CD14-positive monocyte (primary cell): ENCODE results near the gene TRUB1. TPM values are rescaled to one million over a fixed set of nuclear protein-coding genes. Genes with fewer than 3 reads are reported as not detected.
"Not testable (repeated sequence)": the region's sequence is repeated elsewhere in the genome, so short reads cannot be mapped to it uniquely, and the experiment has no call there.

Source experiments
- DNase-seq, 3 donors: peaks; one replicate each; pipeline ENCODE4 v3.0.0-alpha.2; 2011 to 2022
- H2AFZ ChIP-seq: 2 replicates; pipeline ENCODE4 v1.6.0; 2012; ENCODE audit warnings: mild to moderate bottlenecking, low read depth, low read length, inconsistent platforms; ENCODE audit not compliant: insufficient read depth, poor library complexity, severe bottlenecking
- H3K27ac ChIP-seq, 2 donors: 1 replicate in 1 of 2; 2 replicates in 1 of 2; pipeline ENCODE4 v1.5.1; 2012 to 2013; ENCODE audit warnings: low read length in 2 of 2, control low read depth in 1 of 2, inconsistent platforms in 1 of 2, low read depth in 1 of 2, mild to moderate bottlenecking in 1 of 2
- H3K27me3 ChIP-seq, 2 donors: one replicate each; pipeline versions ENCODE4 v1.6.0 to v1.6.1; 2011 to 2013; ENCODE audit warnings: low read length in 2 of 2; ENCODE audit not compliant: control insufficient read depth in 2 of 2, insufficient read depth in 2 of 2
- H3K36me3 ChIP-seq, 2 donors: replicated peaks in 1 of 2; 1 replicate in 1 of 2; 2 replicates in 1 of 2; pipeline versions ENCODE4 v1.5.1 to v1.6.1; 2012 to 2013; ENCODE audit warnings: low read length in 2 of 2, control low read depth in 1 of 2, inconsistent platforms in 1 of 2, mild to moderate bottlenecking in 1 of 2; ENCODE audit not compliant: insufficient read depth in 2 of 2, control insufficient read depth in 1 of 2
- H3K4me1 ChIP-seq, 2 donors: 1 replicate in 1 of 2; 2 replicates in 1 of 2; pipeline versions ENCODE4 v1.5.1 to v1.6.1; 2012 to 2013; ENCODE audit warnings: low read length in 2 of 2, control low read depth in 1 of 2, inconsistent platforms in 1 of 2, mild to moderate bottlenecking in 1 of 2, moderate library complexity in 1 of 2; ENCODE audit not compliant: insufficient read depth in 2 of 2, control insufficient read depth in 1 of 2
- H3K4me2 ChIP-seq: replicated peaks from 2 replicates; pipeline ENCODE3; 2012; ENCODE audit warnings: low read length, moderate library complexity, mild to moderate bottlenecking; ENCODE audit not compliant: poor library complexity, severe bottlenecking; ENCODE audit errors: extremely low read depth
- H3K4me3 ChIP-seq, 3 experiments: fragments of 200-600 bp in 1 of 3; sonication (generic) in 1 of 3; replicated peaks in 1 of 3; 1 replicate in 2 of 3; 2 replicates in 1 of 3; pipeline ENCODE4 v1.5.1; 2011 to 2013; ENCODE audit warnings: low read length in 3 of 3, mild to moderate bottlenecking in 3 of 3, control low read depth in 2 of 3, low read depth in 2 of 3, inconsistent platforms in 1 of 3, moderate library complexity in 1 of 3
- H3K79me2 ChIP-seq: 2 replicates; pipeline ENCODE4 v1.6.0; 2012; ENCODE audit warnings: mild to moderate bottlenecking, control low read depth, inconsistent platforms, low read length, moderate library complexity; ENCODE audit not compliant: insufficient read depth
- H3K9ac ChIP-seq: 2 replicates; pipeline ENCODE4 v1.6.0; 2017; ENCODE audit warnings: low read length, mild to moderate bottlenecking; ENCODE audit not compliant: insufficient read depth, poor library complexity, severe bottlenecking
- H3K9me3 ChIP-seq, 2 donors: replicated peaks in 1 of 2; 1 replicate in 1 of 2; 2 replicates in 1 of 2; pipeline versions ENCODE4 v1.5.1 to v1.6.1; 2012 to 2013; ENCODE audit warnings: low read length in 2 of 2, control low read depth in 1 of 2; ENCODE audit not compliant: control insufficient read depth in 1 of 2, insufficient read depth in 1 of 2
- H4K20me1 ChIP-seq: 2 replicates; pipeline ENCODE4 v1.6.0; 2012; ENCODE audit warnings: mild to moderate bottlenecking, low read length, control low read depth, moderate library complexity; ENCODE audit not compliant: insufficient read depth
- H3K27ac Mint-ChIP-seq, 7 donors: one replicate each; pipeline ENCODE4 v1.8.0; 2020; ENCODE audit warnings: mild to moderate bottlenecking in 7 of 7, mixed read lengths in 7 of 7, moderate library complexity in 6 of 7, inconsistent platforms in 2 of 7
- H3K27me3 Mint-ChIP-seq, 3 donors: one replicate each; pipeline ENCODE4 v1.8.0; 2021 to 2022; ENCODE audit warnings: low read depth in 3 of 3, mild to moderate bottlenecking in 3 of 3, mixed read lengths in 3 of 3, moderate library complexity in 3 of 3, inconsistent platforms in 1 of 3
- H3K36me3 Mint-ChIP-seq, 2 donors: one replicate each; pipeline ENCODE4 v1.8.0; 2020; ENCODE audit warnings: mixed read lengths in 2 of 2, inconsistent platforms in 1 of 2, mild to moderate bottlenecking in 1 of 2
- H3K4me1 Mint-ChIP-seq: one replicate; pipeline ENCODE4 v1.8.0; 2020; ENCODE audit warnings: mild to moderate bottlenecking, mixed read lengths
- H3K4me3 Mint-ChIP-seq, 2 donors: one replicate each; pipeline ENCODE4 v1.8.0; 2020; ENCODE audit warnings: mild to moderate bottlenecking in 2 of 2, mixed read lengths in 2 of 2, moderate library complexity in 1 of 2
- H3K9me3 Mint-ChIP-seq, 7 donors: one replicate each; pipeline ENCODE4 v1.8.0; 2020 to 2022; ENCODE audit warnings: mixed read lengths in 7 of 7, mild to moderate bottlenecking in 6 of 7, moderate library complexity in 6 of 7, inconsistent platforms in 2 of 7
- CTCF ChIP-seq: fragments of 200-600 bp; IDR thresholded peaks from one replicate; pipeline ENCODE4 v1.8.0; 2022; ENCODE audit warnings: antibody characterized with exemption, mild to moderate bottlenecking
- WGBS: methylation state at CpG from one replicate; pipeline ENCODE4 v1.1.5; 2013; ENCODE audit warnings: missing lambda C conversion rate; ENCODE audit not compliant: insufficient coverage; 5-methylcytosine and 5-hydroxymethylcytosine counted together
- intact Hi-C, 2 donors: fragments of 100-400 bp; cut with micrococcal nuclease; formaldehyde crosslinking; loops; one replicate each; pipeline versions ENCODE4 v1.15.0 to v1.15.1; 2023
- polyA plus RNA-seq, 3 donors: library from polyadenylated mRNA; depleted of rRNA in 1 of 3; unstranded in 2 of 3; stranded (reverse) in 1 of 3; fragments of 300-500 nt in 2 of 3; fragments of >200 nt in 1 of 3; fragmentation: Illumina TruSeq in 2 of 3; gene quantifications; 1 replicate in 2 of 3; 2 replicates in 1 of 3; pipeline ENCODE4 v1.2.3, GENCODE V29; 2012 to 2021

Gene TRUB1
- polyA plus RNA-seq, 3 donors, result 3.0 to 5.0 (median 3.3) TPM

GRCh38 chr10:114894911-114895310 lies 43.1 kb upstream of the TRUB1 start:
- Histone ChIP-seq H4K20me1 (no peaks in the 10 kb centered on the region), H3K9me3 (no peaks in the 10 kb centered on the region), H2AFZ (no peak overlapping the region), H3K27ac (no peak overlapping the region), H3K4me1 (no peaks in the 10 kb centered on the region), H3K4me2 (no peak overlapping the region), H3K36me3 (no peaks in the 10 kb centered on the region), H3K79me2 (no peaks in the 10 kb centered on the region), H3K27me3 (no peaks in the 10 kb centered on the region), H3K4me3 (no peak overlapping the region), H3K9ac (no peak overlapping the region)
- H3K27ac Mint-ChIP-seq, result no peak overlapping the region
- no peak for DNase-seq
- intact Hi-C loops, result no loop called here
- no peak for TF ChIP-seq CTCF
- H3K4me1 Mint-ChIP-seq, result no peaks in the 10 kb centered on the region
- peaks cover 0 to under 1% (median 0%) of the 10 kb centered on the region in 7 donors for H3K9me3 Mint-ChIP-seq
- no peaks in the 10 kb centered on the region for H3K36me3 Mint-ChIP-seq
- no peak overlapping the region for H3K4me3 Mint-ChIP-seq
- peaks cover 0 to 2% (median 0%) of the 10 kb centered on the region in 3 donors for H3K27me3 Mint-ChIP-seq

- H3K27ac Mint-ChIP-seq, H3K9me3 ChIP-seq, H3K36me3 Mint-ChIP-seq, H2AFZ ChIP-seq, DNase-seq, H3K4me3 Mint-ChIP-seq, H3K27me3 ChIP-seq, H3K27ac ChIP-seq, H4K20me1 ChIP-seq, H3K27me3 Mint-ChIP-seq, H3K36me3 ChIP-seq, H3K4me2 ChIP-seq, H3K4me3 ChIP-seq, intact Hi-C loops, H3K9me3 Mint-ChIP-seq, H3K79me2 ChIP-seq, H3K4me1 Mint-ChIP-seq, H3K4me1 ChIP-seq, H3K9ac ChIP-seq: not testable (repeated sequence)
- 100% methylated on average over 2 of the region's 6 CpGs for WGBS
These were observed 41.0 kb upstream of the TRUB1 start for GRCh38 chr10:114897011-114897410.
